ENCODE data around the gene ADAT1. TPM values are rescaled to one million over a fixed set of nuclear protein-coding genes. Genes with fewer than 3 reads are reported as not detected.

The ADAT1 gene
- polyA plus RNA-seq, 1 experiment: 18.9 TPM

- Histone ChIP-seq H3K4me3 (ENCODE audit: low read depth, low read length) (no peak overlapping the region), H3K36me3 (ENCODE audit: control insufficient read depth, insufficient read depth, low read length) (peaks cover 8% of the 10 kb centered on the region), H3K27me3 (ENCODE audit: control insufficient read depth, insufficient read depth, low read length) (no peaks in the 10 kb centered on the region)
- CTCF ChIA-PET: interaction anchor here (1.4 to 1.6 kb wide), 2 partner anchors 99 to 151 kb away, joined by 3 to 10 read pairs; no protein-coding TSS in a partner anchor
- POLR2A ChIA-PET: no interaction called here
- TF ChIP-seq CTCF (IDR thresholded peaks at IDR 0.05; ENCODE audit: insufficient read depth, low read depth, low read length): no peak
- no peak for DNase-seq (ENCODE audit: low read depth)
Measured at GRCh38 chr16:75616521-75617010, 6.5 kb downstream of the ADAT1 start.

GRCh38 chr16:75615619-75616018 is 7.5 kb downstream of the ADAT1 start:
- Histone ChIP-seq H3K4me3 (ENCODE audit: low read depth, low read length) (no peak overlapping the region), H3K27me3 (ENCODE audit: control insufficient read depth, insufficient read depth, low read length) (no peaks in the 10 kb centered on the region), H3K36me3 (ENCODE audit: control insufficient read depth, insufficient read depth, low read length) (peaks cover 8% of the 10 kb centered on the region)
- no peak for DNase-seq (ENCODE audit: low read depth)
- ChIA-PET CTCF (interaction anchor here (0.6 to 1.6 kb wide), 4 partner anchors 16 to 151 kb away, joined by 3 to 10 read pairs (median 4); no protein-coding TSS in a partner anchor), POLR2A (interaction anchor here (0.6 kb wide), 1 partner anchor 130 kb away, joined by 4 read pairs; no protein-coding TSS in a partner anchor)
- TF ChIP-seq CTCF (IDR thresholded peaks at IDR 0.05; ENCODE audit: insufficient read depth, low read depth, low read length): no peak

- CTCF ChIA-PET: no interaction called here
- no peaks in the 10 kb centered on the region for H3K27me3 ChIP-seq (ENCODE audit: control insufficient read depth, insufficient read depth, low read length)
- peaks cover 9% of the 10 kb centered on the region for H3K36me3 ChIP-seq (ENCODE audit: control insufficient read depth, insufficient read depth, low read length)
- POLR2A ChIA-PET: no interaction called here
- peak; percentile 22 for DNase-seq (ENCODE audit: low read depth)
- no peak for TF ChIP-seq CTCF (IDR thresholded peaks at IDR 0.05; ENCODE audit: insufficient read depth, low read depth, low read length)
- H3K4me3 ChIP-seq (ENCODE audit: low read depth, low read length): no peak overlapping the region
Measured at GRCh38 chr16:75614066-75614897, 8.8 kb downstream of the ADAT1 start.

DNA sequence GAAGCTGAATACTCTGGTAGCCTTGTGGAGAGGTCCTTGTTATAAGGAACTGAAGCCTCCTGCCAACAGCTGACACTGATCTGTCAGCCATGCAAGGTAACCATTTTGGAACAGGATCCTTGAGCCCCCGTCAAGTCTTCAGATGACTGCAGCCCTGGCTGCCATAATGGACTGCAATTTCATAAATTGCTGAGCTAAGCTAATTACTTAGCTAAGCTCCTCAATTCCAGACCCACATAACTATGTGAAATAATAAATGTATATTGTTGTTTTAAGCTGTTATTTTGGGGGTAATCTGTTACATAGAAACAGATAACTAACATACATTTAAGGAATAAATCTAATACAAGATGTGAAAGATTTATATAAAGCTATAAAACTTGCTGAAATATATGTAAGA is 16.6 kb downstream of the ADAT1 start:
- H3K4me3 ChIP-seq (ENCODE audit: low read depth, low read length): no peak overlapping the region
- CTCF ChIA-PET: interaction anchor here (0.6 to 4.0 kb wide), 2 partner anchors 14 to 204 kb away, joined by 5 to 18 read pairs; no protein-coding TSS in a partner anchor
- peaks cover 5% of the 10 kb centered on the region for H3K36me3 ChIP-seq (ENCODE audit: control insufficient read depth, insufficient read depth, low read length)
- POLR2A ChIA-PET: no interaction called here
- no peak for TF ChIP-seq CTCF (IDR thresholded peaks at IDR 0.05; ENCODE audit: insufficient read depth, low read depth, low read length)
- H3K27me3 ChIP-seq (ENCODE audit: control insufficient read depth, insufficient read depth, low read length): no peaks in the 10 kb centered on the region
- DNase-seq (ENCODE audit: low read depth): no peak

DNA sequence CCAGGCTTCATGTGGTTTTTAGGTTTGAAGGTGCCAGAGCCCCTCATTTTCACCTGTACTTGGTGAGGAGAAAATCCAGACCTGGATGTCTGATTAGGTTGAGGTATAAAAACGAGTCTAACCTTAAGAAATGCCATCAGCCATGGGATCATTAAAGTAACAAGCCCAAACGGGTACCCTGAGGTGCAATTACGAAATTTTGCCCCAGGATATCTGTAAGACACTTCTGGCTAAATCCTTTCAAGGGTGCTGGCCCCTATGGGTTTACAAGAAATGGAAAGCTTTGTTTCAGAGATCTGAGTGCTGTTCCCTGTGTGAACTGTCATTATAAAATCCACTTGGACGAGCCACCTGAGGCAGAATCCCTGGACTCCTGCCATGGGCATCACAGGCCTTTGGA is 19.8 kb downstream of the ADAT1 start:
- POLR2A ChIA-PET: no interaction called here
- Histone ChIP-seq H3K36me3 (ENCODE audit: control insufficient read depth, insufficient read depth, low read length) (peaks cover 4% of the 10 kb centered on the region), H3K27me3 (ENCODE audit: control insufficient read depth, insufficient read depth, low read length) (no peaks in the 10 kb centered on the region), H3K4me3 (ENCODE audit: low read depth, low read length) (no peak overlapping the region)
- DNase-seq (ENCODE audit: low read depth): no peak
- TF ChIP-seq CTCF (IDR thresholded peaks at IDR 0.05; ENCODE audit: insufficient read depth, low read depth, low read length): no peak
- CTCF ChIA-PET: interaction anchor here (0.7 to 1.7 kb wide), 2 partner anchors 19 to 86 kb away, joined by 3 to 5 read pairs; no protein-coding TSS in a partner anchor

Data from BJ (cell line).